ENCODE results near the gene CCDC33.

CCDC33 gene

GRCh38 chr15:74257105-74257504 lies 21.0 kb downstream of the CCDC33 start:
- TF ChIP-seq TCF12 (IDR thresholded peaks at IDR 0.05; ENCODE audit: low read depth) (no peak), TEAD4 (IDR thresholded peaks at IDR 0.05) (no peak), ZBTB7A (IDR thresholded peaks at IDR 0.05; ENCODE audit: low read depth) (no peak), NFIC (IDR thresholded peaks at IDR 0.05) (no peak), RAD21 (IDR thresholded peaks at IDR 0.05; ENCODE audit: low read depth) (no peak), CREB1 (IDR thresholded peaks at IDR 0.05; ENCODE audit: low read depth) (no peak), USF1 (IDR thresholded peaks at IDR 0.05) (no peak), EP300 (IDR thresholded peaks at IDR 0.05; ENCODE audit: borderline replicate concordance) (no peak), EGR1 (IDR thresholded peaks at IDR 0.05) (no peak), CEBPB (IDR thresholded peaks at IDR 0.05) (no peak), YY1 (IDR thresholded peaks at IDR 0.05; ENCODE audit: low read depth) (no peak), FOXM1 (IDR thresholded peaks at IDR 0.05; ENCODE audit: borderline replicate concordance, low read depth) (no peak), REST (IDR thresholded peaks at IDR 0.05; ENCODE audit: low read depth) (no peak), TAF1 (IDR thresholded peaks at IDR 0.05; ENCODE audit: low read depth) (no peak)
- TF ChIP-seq, protein P1, sequence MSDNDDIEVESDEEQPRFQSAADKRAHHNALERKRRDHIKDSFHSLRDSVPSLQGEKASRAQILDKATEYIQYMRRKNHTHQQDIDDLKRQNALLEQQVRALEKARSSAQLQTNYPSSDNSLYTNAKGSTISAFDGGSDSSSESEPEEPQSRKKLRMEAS (IDR thresholded peaks at IDR 0.05): no peak

DNA sequence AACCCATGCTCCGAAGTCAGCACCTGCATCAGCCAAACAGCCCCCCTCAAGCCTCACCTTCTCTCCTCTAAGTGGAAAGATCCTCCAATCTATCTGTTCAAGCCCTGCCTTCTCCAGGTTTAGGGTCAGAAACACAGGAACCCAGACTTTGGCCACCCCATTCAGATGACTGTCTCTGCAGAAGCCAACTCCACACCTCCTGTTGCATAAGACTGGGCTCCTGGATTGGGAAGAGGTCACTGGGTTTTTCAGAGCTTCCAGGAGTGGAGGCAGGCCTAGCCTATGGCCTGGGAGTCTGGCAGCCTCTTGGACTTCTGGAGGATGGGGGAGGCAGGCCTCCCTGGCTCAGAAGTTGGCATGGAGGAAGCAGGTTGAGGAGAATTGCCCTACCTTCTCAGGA lies 21.5 kb downstream of the CCDC33 start:
- TF ChIP-seq EP300 (IDR thresholded peaks at IDR 0.05; ENCODE audit: borderline replicate concordance) (no peak), ZBTB7A (IDR thresholded peaks at IDR 0.05; ENCODE audit: low read depth) (no peak), NFIC (IDR thresholded peaks at IDR 0.05) (no peak), CREB1 (IDR thresholded peaks at IDR 0.05; ENCODE audit: low read depth) (no peak), TCF12 (IDR thresholded peaks at IDR 0.05; ENCODE audit: low read depth) (no peak), CEBPB (IDR thresholded peaks at IDR 0.05) (no peak), TAF1 (IDR thresholded peaks at IDR 0.05; ENCODE audit: low read depth) (no peak)
- TF ChIP-seq, protein P1 (IDR thresholded peaks at IDR 0.05): no peak

DNA sequence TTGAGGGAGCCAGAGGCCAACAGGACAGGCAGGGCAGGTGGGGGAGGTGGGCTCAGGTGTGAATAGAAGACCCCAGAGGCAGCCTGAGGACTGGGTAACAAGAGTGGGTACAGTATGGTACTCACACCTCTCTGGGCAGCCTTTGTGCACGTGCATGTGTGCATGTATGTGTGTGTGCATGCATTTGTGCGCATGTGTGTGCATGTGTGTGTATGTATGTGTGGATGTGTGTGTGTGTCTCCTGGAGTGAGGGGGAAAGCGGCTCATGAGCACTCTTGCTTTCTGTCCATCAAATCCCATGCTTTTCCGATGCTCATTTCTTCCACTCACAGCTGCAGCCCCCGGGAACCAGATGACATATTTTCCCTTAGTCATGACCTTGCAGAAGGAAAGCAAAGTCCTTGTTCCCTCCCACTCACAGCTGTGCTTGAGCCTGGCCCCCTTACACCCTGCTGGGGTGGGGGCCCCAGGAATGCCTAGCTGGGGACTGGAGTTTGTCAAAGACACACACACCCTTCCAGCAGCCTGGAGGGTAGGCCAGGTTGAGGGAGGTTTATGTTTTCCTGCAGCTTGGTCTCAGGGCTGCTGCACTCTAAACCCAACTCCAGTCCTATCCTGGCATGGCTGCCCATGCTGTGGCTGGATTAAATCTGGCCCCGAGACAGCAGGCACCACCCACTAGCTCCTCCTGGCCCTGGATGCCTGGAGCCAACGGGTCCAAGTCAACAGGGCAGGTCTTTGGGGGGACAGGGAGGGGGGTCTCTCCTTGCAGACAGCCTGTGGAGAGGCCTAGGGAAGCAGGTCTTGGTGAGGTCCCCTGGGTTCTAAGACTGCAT lies 22.5 kb downstream of the CCDC33 start:
- TF ChIP-seq TCF12 (IDR thresholded peaks at IDR 0.05; ENCODE audit: low read depth): no peak
- TF ChIP-seq TEAD4 (IDR thresholded peaks at IDR 0.05): no peak
- TF ChIP-seq FOXM1 (IDR thresholded peaks at IDR 0.05; ENCODE audit: borderline replicate concordance, low read depth): no peak
- no peak for TF ChIP-seq USF1 (IDR thresholded peaks at IDR 0.05)
- no peak for TF ChIP-seq YY1 (IDR thresholded peaks at IDR 0.05; ENCODE audit: low read depth)
- TF ChIP-seq RAD21 (IDR thresholded peaks at IDR 0.05; ENCODE audit: low read depth): no peak
- TF ChIP-seq TAF1 (IDR thresholded peaks at IDR 0.05; ENCODE audit: low read depth): no peak
- TF ChIP-seq ZBTB7A (IDR thresholded peaks at IDR 0.05; ENCODE audit: low read depth): no peak
- no peak for TF ChIP-seq EP300 (IDR thresholded peaks at IDR 0.05; ENCODE audit: borderline replicate concordance)
- TF ChIP-seq, protein P1 (IDR thresholded peaks at IDR 0.05): no peak
- TF ChIP-seq EGR1 (IDR thresholded peaks at IDR 0.05): no peak

- TF ChIP-seq REST (IDR thresholded peaks at IDR 0.05; ENCODE audit: low read depth) (no peak), TAF1 (IDR thresholded peaks at IDR 0.05; ENCODE audit: low read depth) (no peak), RAD21 (IDR thresholded peaks at IDR 0.05; ENCODE audit: low read depth) (no peak), ZBTB7A (IDR thresholded peaks at IDR 0.05; ENCODE audit: low read depth) (no peak), USF1 (IDR thresholded peaks at IDR 0.05) (no peak), YY1 (IDR thresholded peaks at IDR 0.05; ENCODE audit: low read depth) (no peak), TEAD4 (IDR thresholded peaks at IDR 0.05) (no peak), CREB1 (IDR thresholded peaks at IDR 0.05; ENCODE audit: low read depth) (no peak), FOXM1 (IDR thresholded peaks at IDR 0.05; ENCODE audit: borderline replicate concordance, low read depth) (no peak), EP300 (IDR thresholded peaks at IDR 0.05; ENCODE audit: borderline replicate concordance) (no peak), CEBPB (IDR thresholded peaks at IDR 0.05) (no peak), NFIC (IDR thresholded peaks at IDR 0.05) (no peak), TCF12 (IDR thresholded peaks at IDR 0.05; ENCODE audit: low read depth) (no peak), EGR1 (IDR thresholded peaks at IDR 0.05) (no peak)
- TF ChIP-seq, protein P1 (IDR thresholded peaks at IDR 0.05): no peak
Measured at GRCh38 chr15:74259292-74259648, 23.1 kb downstream of the CCDC33 start.
